Measurements from ENCODE around the gene SIGMAR1.
"Not testable (repeated sequence)": the region's sequence is repeated elsewhere in the genome, so short reads cannot be mapped to it uniquely, and the experiment has no call there.

Gene SIGMAR1

GRCh38 chr9:34658461-34658860 is 20.9 kb upstream of the SIGMAR1 start:
- H3K4me3 ChIP-seq = no peak overlapping the region
- H3K27ac ChIP-seq = peak overlapping the region in 2 of 21 experiments; percentile 14 to 57

GRCh38 chr9:34656992-34657391 is 19.4 kb upstream of the SIGMAR1 start:
- H3K4me3 ChIP-seq = no peak overlapping the region
- H3K27ac ChIP-seq = peak overlapping the region in 4 of 21 experiments; percentile 21 to 57 (median 28)

- H3K27ac ChIP-seq = peak overlapping the region in 13 of 21 experiments; percentile 7 to 86 (median 79)
These were observed 17.8 kb upstream of the SIGMAR1 start for GRCh38 chr9:34655394-34655793.

GRCh38 chr9:34654323-34655051 is 16.9 kb upstream of the SIGMAR1 start:
- peak overlapping the region in 17 of 21 experiments; percentile 6 to 89 (median 75) for H3K27ac ChIP-seq
- peak overlapping the region in 1 of 7 experiments; percentile 10 for H3K4me3 ChIP-seq

More at GRCh38 chr9:34655394-34655793, 17.8 kb upstream of the SIGMAR1 start:
- peak overlapping the region in 1 of 7 experiments; percentile 10 for H3K4me3 ChIP-seq

GRCh38 chr9:34653151-34654072 is 15.8 kb upstream of the SIGMAR1 start:
- Histone ChIP-seq H3K27ac (peak overlapping the region in 19 of 21 experiments; percentile 7 to 89 (median 74)), H3K4me3 (peak overlapping the region in 1 of 7 experiments; percentile 39)

- Histone ChIP-seq H3K4me3 (peak overlapping the region in 5 of 7 experiments; percentile 14 to 39 (median 23)), H3K27ac (peak overlapping the region in 18 of 21 experiments; percentile 27 to 89 (median 74))
These were observed 15.0 kb upstream of the SIGMAR1 start for GRCh38 chr9:34652602-34653000.

GRCh38 chr9:34651876-34652601 is 14.5 kb upstream of the SIGMAR1 start, which contains the start of gene IL11RA:
IL11RA (plus strand) TSS chr9:34652185; CDS start chr9:34655218, 3,033 bp downstream.
- Histone ChIP-seq H3K27ac (peak within 1 kb of the TSS in 19 of 21 experiments; percentile 29 to 89 (median 74)), H3K4me3 (peak within 1 kb of the TSS; percentile 6 to 39 (median 22))

GRCh38 chr9:34651321-34651720 is 13.7 kb upstream of the SIGMAR1 start:
- Histone ChIP-seq H3K27ac (peak overlapping the region in 19 of 21 experiments; percentile 29 to 89 (median 74)), H3K4me3 (peak overlapping the region in 3 of 7 experiments; percentile 15 to 39 (median 25))

- peak overlapping the region in 9 of 21 experiments; percentile 72 to 89 (median 80) for H3K27ac ChIP-seq
- no peak overlapping the region for H3K4me3 ChIP-seq
These were observed 13.2 kb upstream of the SIGMAR1 start for GRCh38 chr9:34650816-34651215.

- peak overlapping the region in 1 of 7 experiments; percentile 65 for H3K4me3 ChIP-seq
- H3K27ac ChIP-seq = peak overlapping the region in 5 of 21 experiments; percentile 78 to 92 (median 87)
These were observed 11.1 kb upstream of the SIGMAR1 start for GRCh38 chr9:34648673-34649072.

GRCh38 chr9:34647651-34648050 is 10.1 kb upstream of the SIGMAR1 start:
- Histone ChIP-seq H3K27ac (peak overlapping the region in 20 of 21 experiments; percentile 70 to 92 (median 86)), H3K4me3 (peak overlapping the region; percentile 53 to 71 (median 63))

- peak overlapping the region; percentile 2 to 92 (median 85) for H3K27ac ChIP-seq
These were observed 9.5 kb upstream of the SIGMAR1 start for GRCh38 chr9:34647084-34647403.

GRCh38 chr9:34646211-34647083 is 8.9 kb upstream of the SIGMAR1 start, which contains the start of gene GALT:
GALT (plus strand) TSS chr9:34646675; CDS start chr9:34646705, 30 bp downstream.
- H3K4me3 ChIP-seq = peak within 1 kb of the TSS; percentile 53 to 71 (median 63)
- peak within 1 kb of the TSS; percentile 26 to 92 (median 85) for H3K27ac ChIP-seq

More at GRCh38 chr9:34647084-34647403, 9.5 kb upstream of the SIGMAR1 start:
- H3K4me3 ChIP-seq = peak overlapping the region; percentile 53 to 71 (median 63)

- H3K27ac ChIP-seq = no peak overlapping the region
These were observed 7.3 kb upstream of the SIGMAR1 start for GRCh38 chr9:34644766-34645314.

GRCh38 chr9:34642679-34643078 is 5.1 kb upstream of the SIGMAR1 start:
- Histone ChIP-seq H3K27ac (no peak overlapping the region), H3K4me3 (no peak overlapping the region)

More at GRCh38 chr9:34644766-34645314, 7.3 kb upstream of the SIGMAR1 start:
- no peak overlapping the region for H3K4me3 ChIP-seq

GRCh38 chr9:34639322-34639721 is 1.7 kb upstream of the SIGMAR1 start:
- not testable (repeated sequence) for H3K27ac ChIP-seq

GRCh38 chr9:34638138-34638445 is 505 bp upstream of the SIGMAR1 start:
- peak overlapping the region in 20 of 21 experiments; percentile 73 to 92 (median 88) for H3K27ac ChIP-seq

More at GRCh38 chr9:34639322-34639721, 1.7 kb upstream of the SIGMAR1 start:
- not testable (repeated sequence) for H3K4me3 ChIP-seq

More at GRCh38 chr9:34638138-34638445, 505 bp upstream of the SIGMAR1 start:
- peak overlapping the region; percentile 48 to 85 (median 69) for H3K4me3 ChIP-seq
